Neural cell (in vitro differentiated cells): Measurements from ENCODE around the gene ZBTB42. TPM values are rescaled to one million over a fixed set of nuclear protein-coding genes. Genes with fewer than 3 reads are reported as not detected.

Source experiments
- H2AFZ ChIP-seq: fragments of 200-600, 300-800 bp; sonication (generic), shearing (Covaris generic); 2 replicates; pipeline ENCODE4 v1.6.0; 2014; ENCODE audit warnings: low read depth, mild to moderate bottlenecking, antibody characterized with exemption, low read length, moderate library complexity
- H3F3A ChIP-seq: fragments of 200-600 bp; shearing (Covaris generic); 2 replicates; pipeline ENCODE4 v1.6.1; 2016; ENCODE audit warnings: mild to moderate bottlenecking, moderate library complexity, mixed read lengths, antibody characterized with exemption, low read length; ENCODE audit not compliant: insufficient read depth, poor library complexity, severe bottlenecking
- H3K27ac ChIP-seq: fragments of 200-600, 300-800 bp; sonication (generic), shearing (Covaris generic); 2 replicates; pipeline ENCODE4 v1.5.1; 2014; ENCODE audit warnings: mild to moderate bottlenecking, low read length, moderate library complexity
- H3K27me3 ChIP-seq: fragments of 300-800, 200-600 bp; sonication (generic), shearing (Covaris generic); 2 replicates; pipeline ENCODE4 v1.6.0; 2014; ENCODE audit warnings: mild to moderate bottlenecking, low read depth, low read length, moderate library complexity; ENCODE audit not compliant: insufficient read depth
- H3K36me3 ChIP-seq: fragments of 300-800, 200-600 bp; sonication (generic), shearing (Covaris generic); 2 replicates; pipeline ENCODE4 v1.5.1; 2014; ENCODE audit warnings: mild to moderate bottlenecking, antibody characterized with exemption, low read length, moderate library complexity; ENCODE audit not compliant: insufficient read depth
- H3K4me2 ChIP-seq: fragments of 300-800, 200-600 bp; sonication (generic), shearing (Covaris generic); 2 replicates; pipeline ENCODE4 v1.6.0; 2014; ENCODE audit warnings: mild to moderate bottlenecking, low read length
- H3K4me3 ChIP-seq: fragments of 300-800, 200-600 bp; sonication (generic), shearing (Covaris generic); 2 replicates; pipeline ENCODE4 v1.5.1; 2014; ENCODE audit warnings: mild to moderate bottlenecking, low read length, moderate library complexity
- H3K79me2 ChIP-seq: fragments of 200-600 bp; shearing (Covaris generic); replicated peaks from 2 replicates; pipeline ENCODE4 v1.6.0; 2014; ENCODE audit warnings: mild to moderate bottlenecking, low read length, moderate library complexity; ENCODE audit not compliant: insufficient read depth
- H3K9ac ChIP-seq: fragments of 300-800, 200-600 bp; sonication (generic), shearing (Covaris generic); 2 replicates; pipeline ENCODE4 v1.6.1; 2016; ENCODE audit warnings: mild to moderate bottlenecking, low read length, mixed read lengths
- H3K9me2 ChIP-seq: fragments of 200-600 bp; shearing (Covaris generic); 2 replicates; pipeline ENCODE4 v1.6.1; 2016; ENCODE audit warnings: mild to moderate bottlenecking, low read length, mixed read lengths; ENCODE audit not compliant: insufficient read depth
- H3K9me3 ChIP-seq: fragments of 200-600, 300-800 bp; sonication (generic), shearing (Covaris generic); 2 replicates; pipeline ENCODE4 v1.6.1; 2016; ENCODE audit warnings: mild to moderate bottlenecking, mixed run types, low read length, moderate library complexity, mixed read lengths
- H4K20me1 ChIP-seq: fragments of 200-600 bp; shearing (Covaris generic); 2 replicates; pipeline ENCODE4 v1.6.1; 2016; ENCODE audit warnings: mild to moderate bottlenecking, mixed run types; ENCODE audit not compliant: insufficient read depth
- CTCF ChIP-seq: fragments of 450-650 bp; IDR thresholded peaks from 2 replicates; pipeline ENCODE4 v1.5.1; 2014; ENCODE audit warnings: antibody characterized with exemption, mild to moderate bottlenecking, moderate library complexity; ENCODE audit not compliant: poor library complexity, severe bottlenecking
- EP300 ChIP-seq: fragments of 450-650 bp; conservative IDR thresholded peaks from 2 replicates; pipeline ENCODE4 v1.6.1; 2014; ENCODE audit warnings: antibody characterized with exemption, mild to moderate bottlenecking, moderate library complexity; ENCODE audit not compliant: poor library complexity, severe bottlenecking
- EZH2 ChIP-seq: fragments of 200-600, 300-800 bp; shearing (Covaris generic), sonication (generic); IDR thresholded peaks from 2 replicates; pipeline ENCODE4 v1.6.1; 2014; ENCODE audit warnings: antibody characterized with exemption, low read length, borderline replicate concordance, mild to moderate bottlenecking; ENCODE audit not compliant: insufficient read depth, poor library complexity, severe bottlenecking
- MXI1 ChIP-seq: fragments of 450-650 bp; conservative IDR thresholded peaks from 2 replicates; pipeline ENCODE4 v1.6.1; 2014; ENCODE audit warnings: antibody characterized with exemption, mild to moderate bottlenecking; ENCODE audit not compliant: poor library complexity, severe bottlenecking
- POLR2AphosphoS5 ChIP-seq: IDR thresholded peaks from 2 replicates; pipeline ENCODE4 v1.6.1; 2012
- RAD21 ChIP-seq: fragments of 450-650 bp; conservative IDR thresholded peaks from 2 replicates; pipeline ENCODE4 v1.6.1; 2014; ENCODE audit warnings: antibody characterized with exemption, mild to moderate bottlenecking, moderate library complexity
- REST ChIP-seq: IDR thresholded peaks from 2 replicates; pipeline ENCODE4 v1.6.1; 2012; ENCODE audit warnings: borderline replicate concordance
- SMC3 ChIP-seq: fragments of 450-650 bp; conservative IDR thresholded peaks from 2 replicates; pipeline ENCODE4 v1.6.1; 2014; ENCODE audit warnings: antibody characterized with exemption, mild to moderate bottlenecking, moderate library complexity; ENCODE audit not compliant: poor library complexity
- TAF1 ChIP-seq: IDR thresholded peaks from 2 replicates; pipeline ENCODE4 v1.6.1; 2012; ENCODE audit warnings: low read depth
- polyA plus RNA-seq: library from polyadenylated mRNA; depleted of rRNA; stranded (reverse); fragments of >200 nt; gene quantifications from 2 replicates; pipeline ENCODE4 v1.2.3, GENCODE V29; 2014

The ZBTB42 gene
- polyA plus RNA-seq, 1 donor from 2014 or later = not detected

GRCh38 chr14:104797115-104798044 is 3.5 kb upstream of the ZBTB42 start:
- Histone ChIP-seq H3K27me3 (peaks cover 48% of the 10 kb centered on the region), H3K79me2 (peaks cover 23% of the 10 kb centered on the region), H2AFZ (no peak overlapping the region), H3K9ac (no peak overlapping the region), H3K4me3 (no peak overlapping the region), H3K9me2 (no peaks in the 10 kb centered on the region), H3F3A (no peaks in the 10 kb centered on the region), H3K36me3 (no peaks in the 10 kb centered on the region), H3K9me3 (no peaks in the 10 kb centered on the region), H3K4me2 (no peak overlapping the region), H3K27ac (no peak overlapping the region), H4K20me1 (no peaks in the 10 kb centered on the region)
- no peak for TF ChIP-seq RAD21
- no peak for TF ChIP-seq REST
- no peak for TF ChIP-seq TAF1
- no peak for TF ChIP-seq CTCF
- TF ChIP-seq MXI1 = no peak
- TF ChIP-seq POLR2AphosphoS5 = no peak
- TF ChIP-seq EZH2 = no peak
- TF ChIP-seq SMC3 = no peak
- no peak for TF ChIP-seq EP300

- H3K4me2 ChIP-seq = no peak overlapping the region
- H3K4me3 ChIP-seq = no peak overlapping the region
- no peak overlapping the region for H3K27ac ChIP-seq
Measured at GRCh38 chr14:104798300-104799243, 2.3 kb upstream of the ZBTB42 start.

More at GRCh38 chr14:104798300-104799243, 2.3 kb upstream of the ZBTB42 start:
- Histone ChIP-seq H3K9me2 (no peaks in the 10 kb centered on the region), H3K9ac (no peak overlapping the region), H3K27me3 (peaks cover 52% of the 10 kb centered on the region), H2AFZ (no peak overlapping the region), H3K36me3 (no peaks in the 10 kb centered on the region), H3K9me3 (no peaks in the 10 kb centered on the region), H3K79me2 (peaks cover 14% of the 10 kb centered on the region), H3F3A (no peaks in the 10 kb centered on the region), H4K20me1 (no peaks in the 10 kb centered on the region)
- TF ChIP-seq SMC3 (no peak), EZH2 (no peak), CTCF (no peak), REST (no peak), TAF1 (no peak), RAD21 (no peak), MXI1 (no peak), EP300 (no peak), POLR2AphosphoS5 (no peak)
